Calu3 (cell line): ENCODE data around the gene MYO9B. TPM values are rescaled to one million over a fixed set of nuclear protein-coding genes. Genes with fewer than 3 reads are reported as not detected.
A peak's percentile ranks its signal among the peaks of the same experiment; 100 is the strongest.

Experiments
- BruUV-seq: library from RNA; stranded (reverse); fragments of 400-500 nt; replicated peaks from 2 replicates; lab custom pipeline; 2021; lab: Mats Ljungman, UMichigan
- CTCF ChIA-PET: fragments of 300-600 bp; sonication (Branson Sonifier 250); formaldehyde crosslinking; loops from one replicate; lab custom pipeline; 2022; ENCODE audit warnings: antibody characterized with exemption; lab: Charles Lee
- DNase-seq: peaks from one replicate; pipeline ENCODE4 v3.0.0; 2022
- H3K27ac Mint-ChIP-seq: one replicate; pipeline ENCODE4 v1.8.0; 2022; ENCODE audit warnings: mixed read lengths; ENCODE audit not compliant: unreplicated experiment
- H3K27me3 Mint-ChIP-seq: one replicate; pipeline ENCODE4 v1.8.0; 2022; ENCODE audit warnings: mixed read lengths; ENCODE audit not compliant: unreplicated experiment
- H3K36me3 Mint-ChIP-seq: one replicate; pipeline ENCODE4 v1.8.0; 2022; ENCODE audit warnings: mild to moderate bottlenecking, moderate library complexity, mixed read lengths; ENCODE audit not compliant: insufficient read depth, unreplicated experiment
- H3K4me1 Mint-ChIP-seq: one replicate; pipeline ENCODE4 v1.8.0; 2022; ENCODE audit warnings: mild to moderate bottlenecking, low read depth, mixed read lengths; ENCODE audit not compliant: unreplicated experiment
- H3K4me3 Mint-ChIP-seq: one replicate; pipeline ENCODE4 v1.8.0; 2022; ENCODE audit warnings: mild to moderate bottlenecking, low read depth, moderate library complexity, mixed read lengths; ENCODE audit not compliant: unreplicated experiment
- H3K9me3 Mint-ChIP-seq: one replicate; pipeline ENCODE4 v1.8.0; 2022; ENCODE audit warnings: low read depth, mixed read lengths; ENCODE audit not compliant: unreplicated experiment
- CTCF ChIP-seq: fragments of 200-600 bp; IDR thresholded peaks from one replicate; pipeline ENCODE4 v1.8.0; 2022; ENCODE audit warnings: antibody characterized with exemption; ENCODE audit not compliant: unreplicated experiment
- intact Hi-C: fragments of 100-400 bp; cut with micrococcal nuclease; formaldehyde crosslinking; loops from one replicate; pipeline ENCODE4 v1.10.0; 2022; ENCODE audit not compliant: unreplicated experiment
- total RNA-seq: library from RNA; stranded (reverse); gene quantifications from 2 replicates; pipeline ENCODE4 v1.2.3, GENCODE V29; 2022

MYO9B gene
- total RNA-seq, 1 experiment from 2014 or later = 38.4 TPM

DNA sequence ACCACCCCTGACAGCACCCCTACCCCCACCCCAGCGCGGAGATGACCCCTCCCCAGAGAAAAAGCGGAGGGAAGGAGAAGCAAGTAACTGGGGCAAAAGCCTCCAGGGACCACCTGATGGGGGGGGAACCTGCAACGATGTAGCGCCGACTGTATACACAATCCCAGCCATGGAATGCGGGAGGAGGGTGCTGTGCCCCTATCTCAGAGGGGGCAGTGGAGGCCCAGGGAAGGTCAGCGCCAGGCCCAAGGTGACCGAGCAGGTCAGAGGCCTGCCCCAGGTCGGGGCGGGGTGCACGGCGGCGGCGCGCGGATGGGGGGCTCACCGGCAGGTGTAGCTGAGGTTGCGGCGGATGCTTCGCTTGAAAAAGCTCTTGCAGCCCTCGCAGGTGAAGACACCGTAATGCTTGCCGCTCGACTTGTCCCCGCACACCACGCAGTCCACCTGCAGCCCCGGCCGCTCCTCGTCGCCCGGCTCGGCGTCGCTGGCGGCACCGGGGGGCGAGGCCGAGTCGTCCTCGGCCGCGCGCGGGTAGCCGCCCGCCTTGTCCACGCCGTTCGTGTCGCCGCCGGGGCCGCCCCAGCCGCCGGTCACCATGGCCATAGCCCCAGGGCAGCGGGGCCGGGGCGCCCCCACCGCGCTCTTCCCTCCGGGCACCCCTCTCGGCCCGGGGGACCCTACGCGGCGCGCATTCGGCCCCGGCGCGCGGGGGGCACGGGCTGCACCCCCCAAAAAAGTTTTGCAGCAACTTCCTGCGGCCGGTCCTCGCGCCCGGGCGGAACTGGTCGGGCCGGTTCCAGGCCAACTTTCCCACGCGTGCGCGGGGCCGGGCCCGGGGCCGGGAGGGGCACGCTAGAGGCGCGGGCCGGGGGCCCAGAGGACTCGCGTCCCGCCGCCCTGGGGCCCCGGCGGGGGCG is 169.3 kb downstream of the MYO9B start:
- peaks cover 38% of the 10 kb centered on the region for H3K36me3 Mint-ChIP-seq
- H3K4me3 Mint-ChIP-seq = peak overlapping the region; percentile 84
- H3K27ac Mint-ChIP-seq = peak overlapping the region; percentile 56
- H3K9me3 Mint-ChIP-seq = no peaks in the 10 kb centered on the region
- DNase-seq = peak; percentile 32
- H3K27me3 Mint-ChIP-seq = no peaks in the 10 kb centered on the region
- peaks cover 51% of the 10 kb centered on the region for H3K4me1 Mint-ChIP-seq
- intact Hi-C loops = no loop called here
- CTCF ChIA-PET = no interaction called here
- no TSS peak for BruUV-seq
- TF ChIP-seq CTCF = no peak

DNA sequence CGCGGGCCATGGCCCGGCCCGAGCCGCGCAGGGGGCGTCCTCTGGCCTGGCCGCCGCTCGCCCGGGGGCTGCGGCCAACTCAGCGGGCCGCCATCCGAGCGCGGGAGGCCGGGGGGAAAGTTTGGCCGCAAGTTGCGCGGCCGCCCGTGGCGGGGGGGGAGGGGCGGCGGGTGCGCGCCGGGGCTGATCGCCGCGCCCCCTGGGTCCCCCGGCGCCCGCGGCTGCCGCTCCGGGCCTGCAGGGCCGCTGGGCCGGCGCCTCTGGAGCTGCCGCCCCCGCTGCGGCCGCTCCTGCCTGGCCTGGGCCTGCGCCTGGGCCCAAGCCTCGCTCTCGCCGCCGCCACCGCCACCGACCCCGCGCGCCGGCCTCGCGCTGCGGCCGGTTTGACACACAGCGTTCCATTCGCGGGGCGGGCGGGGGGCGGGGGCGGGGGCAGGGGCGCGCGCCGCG is 170.0 kb downstream of the MYO9B start, which contains the start of gene NR2F6:
Gene NR2F6 (minus strand): TSS at position 385 of the 450 bp plus-strand sequence. CDS start 699 bp downstream, outside the sequence.
- Mint-ChIP-seq H3K36me3 (peaks cover 38% of the 10 kb centered on the region), H3K4me1 (peaks cover 50% of the 10 kb centered on the region), H3K4me3 (peak within 1 kb of the TSS; percentile 84), H3K9me3 (no peaks in the 10 kb centered on the region), H3K27me3 (no peaks in the 10 kb centered on the region), H3K27ac (peak within 1 kb of the TSS; percentile 67)
- TF ChIP-seq CTCF = no peak
- DNase-seq = no peak
- no TSS peak for BruUV-seq
- CTCF ChIA-PET = no interaction called here
- intact Hi-C loops = no loop called here

GRCh38 chr19:17246681-17247425 is 171.3 kb downstream of the MYO9B start:
- no peak for DNase-seq
- intact Hi-C loops = no loop called here
- CTCF ChIA-PET = no interaction called here
- no peak for TF ChIP-seq CTCF
- H3K36me3 Mint-ChIP-seq = peaks cover 38% of the 10 kb centered on the region
- no peaks in the 10 kb centered on the region for H3K27me3 Mint-ChIP-seq
- H3K27ac Mint-ChIP-seq = peak overlapping the region; percentile 67
- no TSS peak for BruUV-seq
- H3K4me3 Mint-ChIP-seq = peak overlapping the region; percentile 74
- peaks cover 44% of the 10 kb centered on the region for H3K4me1 Mint-ChIP-seq
- no peaks in the 10 kb centered on the region for H3K9me3 Mint-ChIP-seq

DNA sequence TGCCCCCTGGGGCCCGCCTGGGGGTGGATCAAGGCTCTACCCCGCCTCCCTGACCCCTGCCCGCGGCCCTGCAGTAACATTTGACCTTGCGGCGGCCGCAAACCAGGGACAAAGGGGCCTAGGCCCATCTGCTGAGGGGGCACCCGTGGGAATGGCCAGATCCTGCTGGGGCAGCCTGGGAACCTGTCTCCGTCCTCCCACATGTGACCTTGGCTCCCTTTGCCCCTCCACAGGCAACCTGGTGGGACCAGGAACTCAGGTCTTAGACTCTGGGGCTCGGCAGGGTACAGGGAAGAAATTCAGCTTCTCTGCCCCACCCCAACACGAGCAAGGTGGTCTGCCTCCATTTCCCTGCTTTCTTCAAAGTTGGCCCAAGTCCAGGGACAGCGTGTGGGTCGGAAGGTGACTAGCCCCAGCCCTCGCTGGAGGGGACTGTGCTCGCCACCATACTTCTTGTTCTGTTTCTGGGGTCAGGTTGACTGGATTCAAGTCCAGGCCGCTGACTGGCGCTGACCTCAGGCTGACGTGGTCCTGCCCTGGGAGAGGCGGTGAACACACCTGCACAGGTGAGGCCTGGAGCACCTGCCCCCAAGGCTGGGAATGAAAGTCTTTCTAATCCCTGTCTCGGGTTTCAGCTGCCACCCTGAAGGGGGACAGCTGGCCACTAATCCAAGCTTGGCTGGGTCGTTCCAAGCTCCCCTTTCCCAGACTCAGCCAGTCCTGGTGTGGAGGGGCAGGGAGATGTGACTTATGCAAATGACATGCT is 172.6 kb downstream of the MYO9B start:
- Mint-ChIP-seq H3K36me3 (peaks cover 32% of the 10 kb centered on the region), H3K9me3 (no peaks in the 10 kb centered on the region), H3K27me3 (no peaks in the 10 kb centered on the region), H3K4me3 (no peak overlapping the region), H3K27ac (no peak overlapping the region), H3K4me1 (peaks cover 38% of the 10 kb centered on the region)
- CTCF ChIA-PET = interaction anchor here (0.6 to 1.0 kb wide), 2 partner anchors 12 to 206 kb away, joined by 3 to 4 read pairs; no protein-coding TSS in a partner anchor
- peak; percentile 24 for DNase-seq
- no peak for TF ChIP-seq CTCF
- intact Hi-C loops = no loop called here
- no TSS peak for BruUV-seq
